Heart right ventricle (tissue), 16 donors: ENCODE measurements around the gene PTGR2. TPM values are rescaled to one million over a fixed set of nuclear protein-coding genes. Genes with fewer than 3 reads are reported as not detected.

Experiments used
- ATAC-seq, 8 donors: fragments of 200-7000 bp; cut with Tn5 transposase; one replicate each; pipeline ENCODE4 v1.9.1; 2020; ENCODE audit warnings: mild to moderate bottlenecking in 8 of 8, moderate library complexity in 8 of 8, moderate number of reproducible peaks in 1 of 8
- DNase-seq, 2 donors: peaks; one replicate each; pipeline ENCODE4 v3.0.0-alpha.2; 2020
- H3K27ac ChIP-seq, 10 donors: fragments of 200-600 bp; sonication (generic) in 2 of 10; one replicate each; pipeline versions ENCODE4 v1.5.0 to v1.8.0; 2020 to 2022; ENCODE audit warnings: mild to moderate bottlenecking in 3 of 10
- H3K27me3 ChIP-seq, 7 donors: fragments of 200-600 bp; one replicate each; pipeline ENCODE4 v1.8.0; 2021 to 2022; ENCODE audit warnings: mild to moderate bottlenecking in 2 of 7
- H3K36me3 ChIP-seq, 9 donors: fragments of 200-600 bp; sonication (generic) in 1 of 9; one replicate each; pipeline versions ENCODE4 v1.5.0 to v1.8.0; 2020 to 2022; ENCODE audit warnings: mild to moderate bottlenecking in 2 of 9
- H3K4me1 ChIP-seq, 9 donors: fragments of 200-600 bp; sonication (generic) in 1 of 9; one replicate each; pipeline versions ENCODE4 v1.5.0 to v1.8.0; 2020 to 2022; ENCODE audit warnings: mild to moderate bottlenecking in 4 of 9
- H3K4me3 ChIP-seq, 10 donors: fragments of 200-600 bp; sonication (generic) in 2 of 10; one replicate each; pipeline versions ENCODE4 v1.5.0 to v1.8.0; 2020 to 2022; ENCODE audit warnings: mild to moderate bottlenecking in 7 of 10, moderate library complexity in 2 of 10
- H3K9me3 ChIP-seq, 11 donors: fragments of 200-600 bp in 10 of 11; sonication (generic) in 2 of 11; one replicate each; pipeline versions ENCODE4 v1.5.0 to v1.8.0; 2013 to 2022; ENCODE audit warnings: mild to moderate bottlenecking in 2 of 11, control low read depth in 1 of 11, moderate library complexity in 1 of 11
- WGBS, 2 donors: extraction: QIAGEN DNeasy Blood & Tissue Kit; methylation state at CpG; one replicate each; pipeline ENCODE4 v1.1.7; 2013; ENCODE audit warnings: inconsistent platforms in 1 of 2; 5-methylcytosine and 5-hydroxymethylcytosine counted together
- intact Hi-C, 10 donors: fragments of 100-400 bp; cut with DNase I; formaldehyde crosslinking; loops; one replicate each; pipeline versions ENCODE4 v1.11.1 to v1.14.2; 2022
- polyA plus RNA-seq, 2 donors: library from polyadenylated mRNA; stranded (reverse); fragments of 200-250 nt; gene quantifications; one replicate each; pipeline ENCODE4 v1.2.3, GENCODE V29; 2013
- total RNA-seq, 10 donors: library from RNA; stranded (reverse); fragmentation: NEBNext Ultra II Directional in 3 of 10; extraction: Animal tissue kit (Norgen Biotek cat#: 25700) in 3 of 10; gene quantifications; one replicate each; pipeline versions ENCODE4 v1.2.1 to v1.2.4, GENCODE V29; 2021 to 2023
- TF ChIP-seq, protein P1 (sequence below), 9 donors: fragments of 200-600 bp; sonication (generic) in 2 of 9; IDR thresholded peaks; one replicate each; pipeline versions ENCODE4 v1.5.0 to v1.8.0; 2021 to 2022; ENCODE audit warnings: antibody characterized with exemption in 9 of 9, mild to moderate bottlenecking in 5 of 9, moderate library complexity in 1 of 9
- donor health status: Arrhythmogenic right ventricular cardiomyopathy.
- donor health status: ischemic (EF 13 %, LVEDD 7.1; RV severe dilation, severe dysfunction).
- donor health status: healthy with polysubstance abuse.
- donor health status: DM: no; HTN: yes; CAD: no.
- donor health status: DM: no; HTN: no; CAD: no.
- donor health status: ischemic (EF 25% LVEDD 6.9; RV normal size, moderate dysfunction).
- donor health status: ischemic (EF 25% LVEDD 5.7; RV mildly dilated, moderate dysfunction).
- donor health status: healthy.
- donor health status: DM: yes; HTN: yes; CAD: no.
- donor health status: Ischemic cardiomyopathy.
- donor health status: ischemic (EF 35%, LVEDD 5.7; RV mildly dilated, moderate dysfunction).
- donor health status: nonischemic (EF 11% LVEDD 7.7; RV severe dilation, severe dysfunction).
- donor health status: DM: yes; HTN: yes; CAD: no.
- donor health status: PGD.
- donor health status: ischemic (EF 29% LVEDD 5.4; RV normal size, mild dysfunction).
- donor health status: nonischemic (EF 23%, LVEDD 6.1; RV moderate dilation, normal function).

Gene PTGR2
- total and polyA plus RNA-seq, 12 donors = 9.5 to 48.7 (median 35.4) TPM

DNA sequence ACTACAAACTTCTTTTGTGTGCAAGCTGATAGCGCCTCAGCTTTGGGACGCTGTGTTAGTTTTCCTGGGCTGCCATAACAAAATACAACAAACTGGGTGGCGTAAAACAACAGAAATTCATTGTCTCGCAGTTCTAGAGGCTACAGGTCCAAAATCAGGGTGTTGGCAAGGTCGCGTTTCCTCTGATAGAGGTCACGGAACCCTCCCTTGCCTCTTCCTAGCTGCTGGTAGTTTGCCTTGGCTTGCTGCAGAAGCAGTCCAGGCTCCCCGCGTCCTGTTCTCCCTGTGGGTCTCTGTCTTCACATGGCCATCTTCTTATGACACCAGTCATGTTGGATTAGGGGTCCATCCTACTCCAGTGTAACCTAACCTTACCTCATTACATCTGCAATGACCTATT lies 32.8 kb upstream of the PTGR2 start:
- Histone ChIP-seq H3K9me3 (no peaks in the 10 kb centered on the region), H3K27ac (peak overlapping the region in 5 of 10 donors; percentile 9 to 62 (median 46)), H3K4me3 (no peak overlapping the region), H3K27me3 (no peaks in the 10 kb centered on the region), H3K36me3 (no peaks in the 10 kb centered on the region), H3K4me1 (peaks cover 0 to 10% (median 0%) of the 10 kb centered on the region in 9 donors)
- WGBS, 2 donors = 65 to 74% methylated on average over 9 of the region's 9 CpGs
- ATAC-seq = peak in 6 of 8 donors; percentile 28 to 48 (median 37)
- TF ChIP-seq, protein P1, sequence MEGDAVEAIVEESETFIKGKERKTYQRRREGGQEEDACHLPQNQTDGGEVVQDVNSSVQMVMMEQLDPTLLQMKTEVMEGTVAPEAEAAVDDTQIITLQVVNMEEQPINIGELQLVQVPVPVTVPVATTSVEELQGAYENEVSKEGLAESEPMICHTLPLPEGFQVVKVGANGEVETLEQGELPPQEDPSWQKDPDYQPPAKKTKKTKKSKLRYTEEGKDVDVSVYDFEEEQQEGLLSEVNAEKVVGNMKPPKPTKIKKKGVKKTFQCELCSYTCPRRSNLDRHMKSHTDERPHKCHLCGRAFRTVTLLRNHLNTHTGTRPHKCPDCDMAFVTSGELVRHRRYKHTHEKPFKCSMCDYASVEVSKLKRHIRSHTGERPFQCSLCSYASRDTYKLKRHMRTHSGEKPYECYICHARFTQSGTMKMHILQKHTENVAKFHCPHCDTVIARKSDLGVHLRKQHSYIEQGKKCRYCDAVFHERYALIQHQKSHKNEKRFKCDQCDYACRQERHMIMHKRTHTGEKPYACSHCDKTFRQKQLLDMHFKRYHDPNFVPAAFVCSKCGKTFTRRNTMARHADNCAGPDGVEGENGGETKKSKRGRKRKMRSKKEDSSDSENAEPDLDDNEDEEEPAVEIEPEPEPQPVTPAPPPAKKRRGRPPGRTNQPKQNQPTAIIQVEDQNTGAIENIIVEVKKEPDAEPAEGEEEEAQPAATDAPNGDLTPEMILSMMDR (IDR thresholded peaks at IDR 0.05) = no peak
- DNase-seq = no peak
- intact Hi-C loops = no loop called here

DNA sequence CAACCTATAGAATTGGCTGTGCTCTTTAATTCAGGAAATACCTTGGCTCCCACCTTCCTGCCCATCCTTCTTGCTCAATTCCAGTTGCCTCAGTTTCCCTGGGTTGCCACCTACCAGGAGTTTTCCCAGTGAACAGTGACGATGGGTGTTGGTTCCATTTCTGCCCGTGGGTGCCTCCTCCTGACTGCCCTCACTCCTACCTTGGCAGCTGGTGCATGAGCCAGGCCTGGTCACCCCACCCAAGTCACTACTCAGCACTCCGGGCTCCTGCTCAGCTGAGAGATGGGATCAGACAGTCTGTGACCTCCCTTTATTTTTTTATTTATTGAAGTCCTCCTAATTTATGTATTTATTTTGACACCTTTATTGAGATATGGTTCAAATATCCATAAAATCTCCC lies 31.0 kb upstream of the PTGR2 start:
- TF ChIP-seq, protein P1 (IDR thresholded peaks at IDR 0.05) = no peak
- Histone ChIP-seq H3K4me3 (no peak overlapping the region), H3K4me1 (peaks cover 0 to 19% (median 6%) of the 10 kb centered on the region in 9 donors), H3K27me3 (no peaks in the 10 kb centered on the region), H3K36me3 (no peaks in the 10 kb centered on the region), H3K27ac (no peak overlapping the region), H3K9me3 (no peaks in the 10 kb centered on the region)
- intact Hi-C loops = loop anchor here in 3 of 10 donors (5.0 to 10.0 kb wide), 3 partner anchors 38 to 176 kb away; partner anchors contain the start of gene DNAL1 (in 1 of the 3)
- ATAC-seq (no peak), DNase-seq (no peak)
- WGBS, 2 donors = 90 to 92% methylated on average over 3 of the region's 3 CpGs

DNA sequence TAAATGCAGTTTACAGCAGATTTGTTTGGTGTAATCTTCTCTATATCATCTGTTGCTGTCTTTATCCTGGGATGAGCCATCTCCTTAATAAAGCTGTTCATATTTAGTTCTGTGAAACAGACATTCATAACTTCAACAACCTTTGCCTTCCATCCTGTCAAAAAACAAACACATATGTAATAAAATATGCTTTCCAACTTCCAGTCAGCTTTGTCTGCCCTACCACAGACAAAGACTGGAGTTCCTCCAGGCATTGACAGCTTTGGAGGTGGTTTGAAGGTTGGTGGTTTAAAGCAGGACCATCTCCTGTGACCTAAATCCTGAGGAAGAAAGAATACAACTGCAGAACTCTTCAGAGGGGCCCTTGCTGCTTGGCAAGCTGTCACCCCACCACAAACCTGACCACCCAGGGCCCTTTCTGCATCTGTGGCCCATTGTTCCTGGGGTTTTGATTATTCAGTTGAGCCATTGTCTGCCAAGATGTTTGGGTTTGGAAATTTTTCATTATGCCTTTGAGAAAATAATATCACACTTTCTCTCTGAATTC lies 28.2 kb upstream of the PTGR2 start:
- TF ChIP-seq, protein P1 (IDR thresholded peaks at IDR 0.05) = no peak
- H3K27ac ChIP-seq = no peak overlapping the region
- intact Hi-C loops = loop anchor here in 3 of 10 donors (5.0 to 10.0 kb wide), 3 partner anchors 41 to 179 kb away; partner anchors contain the start of gene DNAL1 (in 1 of the 3)
- H3K36me3 ChIP-seq = no peaks in the 10 kb centered on the region
- no peaks in the 10 kb centered on the region for H3K27me3 ChIP-seq
- no peaks in the 10 kb centered on the region for H3K9me3 ChIP-seq
- DNase-seq (no peak), ATAC-seq (no peak)
- no peak overlapping the region for H3K4me3 ChIP-seq
- peaks cover 0 to 24% (median 10%) of the 10 kb centered on the region in 9 donors for H3K4me1 ChIP-seq

DNA sequence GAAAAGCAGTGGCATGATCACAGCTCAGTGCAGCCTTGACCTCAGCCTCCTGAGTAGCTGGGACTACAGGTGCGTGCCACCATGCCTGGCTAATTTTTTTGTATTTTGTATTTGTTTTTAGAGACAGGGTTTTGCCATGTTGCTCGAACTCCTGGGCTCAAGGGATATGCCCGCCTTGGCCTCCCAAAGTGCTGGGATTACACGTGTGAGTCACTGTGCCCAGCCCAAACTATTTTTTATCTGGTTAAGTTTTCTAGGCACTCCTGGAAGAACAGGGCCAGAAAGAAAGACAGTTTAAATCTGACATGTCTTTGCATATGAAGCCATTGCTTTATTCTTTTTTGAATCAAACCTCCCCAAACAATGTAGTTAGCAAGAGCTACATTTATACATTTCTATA lies 27.5 kb upstream of the PTGR2 start:
- H3K36me3 ChIP-seq = no peaks in the 10 kb centered on the region
- ATAC-seq = no peak
- TF ChIP-seq, protein P1 (IDR thresholded peaks at IDR 0.05) = no peak
- H3K9me3 ChIP-seq = no peaks in the 10 kb centered on the region
- no peak for DNase-seq
- 90 to 94% methylated on average over 4 of the region's 4 CpGs for WGBS, 2 donors
- H3K27ac ChIP-seq = no peak overlapping the region
- no peaks in the 10 kb centered on the region for H3K27me3 ChIP-seq
- intact Hi-C loops = loop anchor here in 5 of 10 donors (2.0 to 10.0 kb wide), 4 partner anchors 42 to 179 kb away; partner anchors contain the start of gene DNAL1 (in 1 of the 5)
- H3K4me1 ChIP-seq = peaks cover 0 to 20% (median 10%) of the 10 kb centered on the region in 9 donors
- no peak overlapping the region for H3K4me3 ChIP-seq
